K562 (cell line): Measurements from ENCODE around the gene CACYBP. TPM values are rescaled to one million over a fixed set of nuclear protein-coding genes. Genes with fewer than 3 reads are reported as not detected.

ENCODE experiments used
- BCL6 ChIP-seq: fragments of 250-450 bp; sonication (Bioruptor Pico); IDR thresholded peaks from 2 replicates; pipeline ENCODE4 v1.4.0; 2020
- CBX3 ChIP-seq, 2 experiments: IDR thresholded peaks; 1 replicate in 1 of 2; 2 replicates in 1 of 2; pipeline ENCODE4 v1.6.1; 2012; ENCODE audit warnings: inconsistent platforms in 2 of 2, low read length in 2 of 2, borderline replicate concordance in 1 of 2, control low read depth in 1 of 2
- ELF2 ChIP-seq: fragments of 250-450 bp; sonication (Bioruptor Pico); IDR thresholded peaks from 2 replicates; pipeline ENCODE4 v1.5.0; 2021; ENCODE audit warnings: mild to moderate bottlenecking
- KLF13 ChIP-seq: fragments of 450-650 bp; IDR thresholded peaks from 2 replicates; pipeline ENCODE4 v1.6.1; 2016; ENCODE audit warnings: missing genetic modification characterization, low read depth, mild to moderate bottlenecking, missing compliant biosample characterization, moderate library complexity, borderline replicate concordance
- MEF2D ChIP-seq: conservative IDR thresholded peaks from 2 replicates; pipeline ENCODE4 v1.6.1; 2016; ENCODE audit warnings: low read depth, missing genetic modification characterization, missing compliant biosample characterization
- MYC ChIP-seq, 2 experiments: fragments of 250-450 bp in 1 of 2; sonication (Bioruptor Pico) in 1 of 2; IDR thresholded peaks; 2 replicates each; pipeline versions ENCODE4 v1.5.1 to v1.6.1; 2012 to 2021; ENCODE audit warnings: low read depth in 2 of 2, borderline replicate concordance in 1 of 2, improper control_type of control experiment in 1 of 2, low read length in 1 of 2, mild to moderate bottlenecking in 1 of 2, moderate library complexity in 1 of 2
- NBN ChIP-seq: fragments of 450-650 bp; IDR thresholded peaks from 2 replicates; pipeline ENCODE4 v1.6.1; 2016; ENCODE audit warnings: low read depth, mild to moderate bottlenecking
- NFXL1 ChIP-seq: fragments of 450-650 bp; formaldehyde crosslinking; IDR thresholded peaks from 2 replicates; pipeline ENCODE4 v1.4.0; 2021; ENCODE audit warnings: mild to moderate bottlenecking
- NR2C1 ChIP-seq, 2 experiments: fragments of 450-650 bp; IDR thresholded peaks; 2 replicates each; pipeline ENCODE4 v1.6.1; 2017; ENCODE audit warnings: mild to moderate bottlenecking in 2 of 2, antibody characterized with exemption in 1 of 2, inconsistent platforms in 1 of 2, missing compliant biosample characterization in 1 of 2, missing genetic modification characterization in 1 of 2
- NUFIP1 ChIP-seq: fragments of 450-650 bp; IDR thresholded peaks from 2 replicates; pipeline ENCODE4 v1.6.1; 2018; ENCODE audit not compliant: partially characterized antibody
- PHTF2 ChIP-seq: fragments of 250-450 bp; sonication (Bioruptor Pico); IDR thresholded peaks from 2 replicates; pipeline ENCODE4 v1.5.0; 2021; ENCODE audit warnings: mild to moderate bottlenecking
- RBBP5 ChIP-seq: fragments of 200-600 bp; sonication (generic); IDR thresholded peaks from 2 replicates; pipeline ENCODE4 v1.6.1; 2012; ENCODE audit warnings: borderline replicate concordance, mild to moderate bottlenecking, low read length, control low read depth, inconsistent platforms; ENCODE audit not compliant: insufficient read depth, poor library complexity, severe bottlenecking
- RBM14 ChIP-seq: fragments of 200-400 bp; formaldehyde crosslinking; IDR thresholded peaks from 2 replicates; pipeline ENCODE4 v1.6.1; 2018; ENCODE audit warnings: low read depth, mild to moderate bottlenecking, low read length, moderate library complexity, borderline replicate concordance; ENCODE audit not compliant: insufficient read depth
- TARDBP ChIP-seq: fragments of 450-650 bp; IDR thresholded peaks from 2 replicates; pipeline ENCODE4 v1.6.1; 2016
- TEAD4 ChIP-seq, 2 experiments: sonication (generic) in 1 of 2; formaldehyde crosslinking in 1 of 2; IDR thresholded peaks; 2 replicates each; pipeline versions ENCODE4 v1.6.1 to v1.8.0; 2012 to 2022; ENCODE audit warnings: borderline replicate concordance in 1 of 2, inconsistent platforms in 1 of 2, low read length in 1 of 2, mild to moderate bottlenecking in 1 of 2, missing genetic modification reagents in 1 of 2
- XRCC5 ChIP-seq: fragments of 200-400 bp; formaldehyde crosslinking; IDR thresholded peaks from 2 replicates; pipeline ENCODE4 v1.6.1; 2017; ENCODE audit warnings: low read depth, mild to moderate bottlenecking, low read length
- ZEB2 ChIP-seq: fragments of 450-650 bp; IDR thresholded peaks from 2 replicates; pipeline ENCODE4 v1.6.1; 2016
- ZNF124 ChIP-seq: sonication (generic); formaldehyde crosslinking; IDR thresholded peaks from 2 replicates; pipeline ENCODE4 v1.8.1; 2022; ENCODE audit warnings: missing genetic modification reagents
- polyA plus RNA-seq, 8 experiments: library from polyadenylated mRNA; depleted of rRNA in 4 of 8; stranded (reverse) in 5 of 8; unstranded in 3 of 8; fragments of >200 nt; fragmentation: Nextera tagmentation in 2 of 8; fragmentation: Illumina TruSeq in 1 of 8; extraction: Ambion mirVana in 2 of 8; extraction: Trizol in 1 of 8; gene quantifications; 2 replicates each; pipeline versions ENCODE4 v1.2.1 to v1.2.3, GENCODE V29; 2011 to 2014; ENCODE audit warnings: inconsistent platforms in 1 of 8, missing spikeins in 1 of 8
- total RNA-seq, 7 experiments: library from RNA; depleted of rRNA in 6 of 7; stranded (reverse); fragments of >200 nt in 6 of 7; fragmentation: Illumina TruSeq in 2 of 7; extraction: Trizol in 2 of 7; gene quantifications; 2 replicates each; pipeline versions ENCODE4 v1.2.1 to v1.2.3, GENCODE V29; 2011 to 2021; ENCODE audit warnings: low replicate concordance in 1 of 7
- TF ChIP-seq, protein P1 (sequence below): conservative IDR thresholded peaks from 2 replicates; pipeline ENCODE4 v1.6.1; 2011; ENCODE audit warnings: low read depth, mild to moderate bottlenecking, low read length; ENCODE audit not compliant: control insufficient read depth
- TF ChIP-seq, protein P2 (sequence below): fragments of 200-800 bp; sonication (Bioruptor generic); IDR thresholded peaks from 2 replicates; pipeline ENCODE4 v1.6.1; 2017; ENCODE audit warnings: missing genetic modification characterization, missing compliant biosample characterization
- TF ChIP-seq, protein P3 (sequence below): fragments of 250-450 bp; sonication (Bioruptor Pico); IDR thresholded peaks from 2 replicates; pipeline ENCODE4 v1.8.0; 2022; ENCODE audit warnings: moderate library complexity, mild to moderate bottlenecking, inconsistent platforms

Gene CACYBP
- total and polyA plus RNA-seq, 9 of the 15 experiments (the other 6 are each of a cell fraction or from before 2014, with no cell fraction given): 147 to 1,576 (median 488) TPM

DNA sequence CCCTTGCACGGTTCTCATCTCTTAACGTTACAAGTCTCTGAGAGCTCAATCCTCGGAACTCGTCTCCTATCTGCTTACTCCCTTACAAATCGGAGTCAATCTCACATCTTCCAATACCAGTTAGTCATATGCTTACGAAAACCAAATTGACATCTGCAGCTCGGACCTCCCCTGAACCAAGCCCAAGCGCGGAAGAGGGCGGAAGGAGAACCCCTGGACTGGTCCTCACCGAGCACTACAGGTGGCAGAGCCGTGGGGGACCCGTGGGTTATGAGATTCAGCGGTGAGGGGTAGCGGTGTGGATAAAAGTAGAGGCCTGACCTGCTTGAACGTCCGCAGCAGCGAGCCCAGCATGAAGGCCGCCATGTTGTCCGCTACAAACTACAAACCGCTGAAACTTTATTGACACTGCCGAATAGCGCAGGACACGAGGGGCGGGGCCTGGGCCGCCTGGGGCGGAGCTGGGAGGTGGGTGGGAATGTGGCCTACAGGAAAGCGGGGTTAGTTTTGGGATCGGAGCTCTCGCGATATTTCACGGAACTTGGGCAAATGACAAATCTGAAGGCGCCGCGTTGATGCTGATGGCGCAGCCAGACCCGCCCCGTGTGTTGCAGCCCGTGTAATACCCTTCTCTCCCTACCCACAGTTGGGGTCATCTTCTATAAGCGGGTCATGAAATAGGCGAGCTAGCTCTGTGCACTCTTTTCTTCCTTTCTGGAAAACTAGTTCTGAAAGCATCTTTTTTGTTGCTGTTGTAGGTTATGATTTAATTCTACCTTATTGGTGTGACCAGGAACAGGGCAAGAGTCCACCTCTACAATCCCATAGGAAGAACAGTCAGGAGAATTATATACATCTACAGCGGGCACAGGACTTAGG is 23.5 kb downstream of the CACYBP start, which contains the start of gene MRPS14 (continued):
- TF ChIP-seq, protein P1, sequence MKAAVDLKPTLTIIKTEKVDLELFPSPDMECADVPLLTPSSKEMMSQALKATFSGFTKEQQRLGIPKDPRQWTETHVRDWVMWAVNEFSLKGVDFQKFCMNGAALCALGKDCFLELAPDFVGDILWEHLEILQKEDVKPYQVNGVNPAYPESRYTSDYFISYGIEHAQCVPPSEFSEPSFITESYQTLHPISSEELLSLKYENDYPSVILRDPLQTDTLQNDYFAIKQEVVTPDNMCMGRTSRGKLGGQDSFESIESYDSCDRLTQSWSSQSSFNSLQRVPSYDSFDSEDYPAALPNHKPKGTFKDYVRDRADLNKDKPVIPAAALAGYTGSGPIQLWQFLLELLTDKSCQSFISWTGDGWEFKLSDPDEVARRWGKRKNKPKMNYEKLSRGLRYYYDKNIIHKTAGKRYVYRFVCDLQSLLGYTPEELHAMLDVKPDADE: peak; percentile 97
- TF ChIP-seq KLF13 (tag) (0 out of 2 replicates have a peak, but pooled peaks have one; percentile 7), NBN (0 out of 2 replicates have a peak, but pooled peaks have one; percentile 30), NR2C1 (IDR thresholded peaks at IDR 0.05) (0 out of 2 replicates have a peak, but pooled peaks have one; percentile 43), NR2C1 (tag; IDR thresholded peaks at IDR 0.05) (no peak; the same call in 1 of the 2 replicates), ELF2 (CRISPR knock-in tag) (no peak), BCL6 (no peak), RBM14 (no peak), TEAD4 (IDR thresholded peaks at IDR 0.05; ENCODE audit: low read length) (peak; percentile 82), TEAD4 (CRISPR knock-in tag; IDR thresholded peaks at IDR 0.05; ENCODE audit: borderline replicate concordance) (0 out of 2 replicates have a peak, but pooled peaks have one; percentile 33), MYC (IDR thresholded peaks at IDR 0.05; ENCODE audit: low read depth, low read length) (peak; percentile 96), MYC (CRISPR knock-in tag; IDR thresholded peaks at IDR 0.05; ENCODE audit: borderline replicate concordance, low read depth) (0 out of 2 replicates have a peak, but pooled peaks have one; percentile 51), NUFIP1 (no peak), RBBP5 (peak; percentile 90), ZEB2 (no peak), ZNF124 (CRISPR knock-in tag) (no peak), PHTF2 (CRISPR knock-in tag) (no peak), NFXL1 (CRISPR knock-in tag) (no peak), TARDBP (no peak), CBX3 (IDR thresholded peaks at IDR 0.05; ENCODE audit: borderline replicate concordance in 1 of 2, low read length in 2 of 2) (peak in 1 of 2 experiments; percentile 64; a peak in 1 of 3 replicates), XRCC5 (peak; percentile 89), MEF2D (no peak)
- TF ChIP-seq, protein P2, sequence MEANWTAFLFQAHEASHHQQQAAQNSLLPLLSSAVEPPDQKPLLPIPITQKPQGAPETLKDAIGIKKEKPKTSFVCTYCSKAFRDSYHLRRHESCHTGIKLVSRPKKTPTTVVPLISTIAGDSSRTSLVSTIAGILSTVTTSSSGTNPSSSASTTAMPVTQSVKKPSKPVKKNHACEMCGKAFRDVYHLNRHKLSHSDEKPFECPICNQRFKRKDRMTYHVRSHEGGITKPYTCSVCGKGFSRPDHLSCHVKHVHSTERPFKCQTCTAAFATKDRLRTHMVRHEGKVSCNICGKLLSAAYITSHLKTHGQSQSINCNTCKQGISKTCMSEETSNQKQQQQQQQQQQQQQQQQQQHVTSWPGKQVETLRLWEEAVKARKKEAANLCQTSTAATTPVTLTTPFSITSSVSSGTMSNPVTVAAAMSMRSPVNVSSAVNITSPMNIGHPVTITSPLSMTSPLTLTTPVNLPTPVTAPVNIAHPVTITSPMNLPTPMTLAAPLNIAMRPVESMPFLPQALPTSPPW (CRISPR knock-in tag): peak; percentile 79
- TF ChIP-seq, protein P3, sequence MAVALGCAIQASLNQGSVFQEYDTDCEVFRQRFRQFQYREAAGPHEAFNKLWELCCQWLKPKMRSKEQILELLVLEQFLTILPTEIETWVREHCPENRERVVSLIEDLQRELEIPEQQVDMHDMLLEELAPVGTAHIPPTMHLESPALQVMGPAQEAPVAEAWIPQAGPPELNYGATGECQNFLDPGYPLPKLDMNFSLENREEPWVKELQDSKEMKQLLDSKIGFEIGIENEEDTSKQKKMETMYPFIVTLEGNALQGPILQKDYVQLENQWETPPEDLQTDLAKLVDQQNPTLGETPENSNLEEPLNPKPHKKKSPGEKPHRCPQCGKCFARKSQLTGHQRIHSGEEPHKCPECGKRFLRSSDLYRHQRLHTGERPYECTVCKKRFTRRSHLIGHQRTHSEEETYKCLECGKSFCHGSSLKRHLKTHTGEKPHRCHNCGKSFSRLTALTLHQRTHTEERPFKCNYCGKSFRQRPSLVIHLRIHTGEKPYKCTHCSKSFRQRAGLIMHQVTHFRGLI (CRISPR knock-in tag): no peak
